GM12878 (cell line): Measurements from ENCODE around the gene TOMM20. TPM values are rescaled to one million over a fixed set of nuclear protein-coding genes. Genes with fewer than 3 reads are reported as not detected.
A peak's percentile ranks its signal among the peaks of the same experiment; 100 is the strongest.

ENCODE experiments used
- ATAC-seq: fragments of 200-7000 bp; cut with Tn5 transposase; 3 replicates; pipeline ENCODE4 v1.9.1; 2020; ENCODE audit warnings: mild to moderate bottlenecking, moderate library complexity
- BruUV-seq: library from RNA; stranded (reverse); fragments of 400-500 nt; replicated peaks from 2 replicates; lab custom pipeline; 2021; lab: Mats Ljungman, UMichigan
- CTCF ChIA-PET: fragments of 300-600 bp; sonication (Branson Sonifier 250); formaldehyde crosslinking; extraction: SDS; loops from one replicate; lab custom pipeline; 2021; ENCODE audit warnings: inconsistent platforms; lab: Yijun Ruan, JAX
- POLR2A ChIA-PET: fragments of 350-600 bp; formaldehyde crosslinking; extraction: SDS; loops from one replicate; lab custom pipeline; 2021; ENCODE audit warnings: inconsistent platforms; lab: Charles Lee
- RAD21 ChIA-PET: fragments of 300-600 bp; sonication (Branson Sonifier 250); formaldehyde crosslinking; loops from one replicate; lab custom pipeline; 2023; ENCODE audit warnings: antibody characterized with exemption; ENCODE audit not compliant: unreplicated experiment; lab: Charles Lee
- SMC1A ChIA-PET: fragments of 300-600 bp; sonication (Branson Sonifier 250); formaldehyde crosslinking; loops from one replicate; lab custom pipeline; 2023; ENCODE audit not compliant: unreplicated experiment, uncharacterized antibody; lab: Charles Lee
- DNase-seq: peaks from one replicate; pipeline ENCODE4 v3.0.0-alpha.2; 2011; ENCODE audit warnings: low read depth, low spot score
- FAIRE-seq: peaks from 3 replicates; lab custom pipeline; 2011; peaks lifted over from hg19 to GRCh38; lab: Jason Lieb, UNC
- H2AFZ ChIP-seq: 2 replicates; pipeline ENCODE4 v1.6.0; 2011; ENCODE audit warnings: low read depth, low read length, control low read depth; ENCODE audit not compliant: control insufficient read depth
- H3K27ac ChIP-seq: 2 replicates; pipeline ENCODE4 v1.5.1; 2011; ENCODE audit warnings: control low read depth; ENCODE audit not compliant: control insufficient read depth, insufficient read depth
- H3K27me3 ChIP-seq, 2 experiments: replicated peaks in 1 of 2; 2 replicates each; pipeline versions ENCODE4 v1.6.0 to v1.6.1; 2011; ENCODE audit warnings: low read length in 1 of 2; ENCODE audit not compliant: control insufficient read depth in 2 of 2, insufficient read depth in 2 of 2
- H3K36me3 ChIP-seq, 2 experiments: 2 replicates each; pipeline ENCODE4 v1.5.1; 2011; ENCODE audit warnings: low read length in 1 of 2; ENCODE audit not compliant: control insufficient read depth in 2 of 2, insufficient read depth in 2 of 2
- H3K4me1 ChIP-seq: 2 replicates; pipeline ENCODE4 v1.6.1; 2011; ENCODE audit warnings: mild to moderate bottlenecking, low read length, moderate library complexity, mixed read lengths; ENCODE audit not compliant: control insufficient read depth, insufficient read depth
- H3K4me2 ChIP-seq: 2 replicates; pipeline ENCODE4 v1.6.0; 2011; ENCODE audit warnings: control low read depth; ENCODE audit not compliant: control insufficient read depth, insufficient read depth
- H3K4me3 ChIP-seq: fragments of 200-600 bp; sonication (generic); 2 replicates; pipeline ENCODE4 v1.5.1; 2016
- H3K79me2 ChIP-seq: 2 replicates; pipeline ENCODE4 v1.6.0; 2011; ENCODE audit warnings: low read length; ENCODE audit not compliant: control insufficient read depth, insufficient read depth
- H3K9ac ChIP-seq: 2 replicates; pipeline ENCODE4 v1.8.0; 2011; ENCODE audit warnings: low read length, control low read depth, mixed read lengths; ENCODE audit not compliant: control insufficient read depth, insufficient read depth
- H3K9me3 ChIP-seq: replicated peaks from 3 replicates; pipeline ENCODE4 v1.5.1; 2011; ENCODE audit warnings: mild to moderate bottlenecking, low read length; ENCODE audit not compliant: control insufficient read depth, insufficient read depth
- H4K20me1 ChIP-seq: 2 replicates; pipeline ENCODE4 v1.6.0; 2011; ENCODE audit not compliant: control insufficient read depth, insufficient read depth
- BACH1 ChIP-seq: fragments of 450-650 bp; IDR thresholded peaks from 2 replicates; pipeline ENCODE4 v1.6.1; 2017; ENCODE audit warnings: mild to moderate bottlenecking, borderline replicate concordance
- CHD4 ChIP-seq: fragments of 200-600 bp; sonication (generic); IDR thresholded peaks from 2 replicates; pipeline ENCODE4 v1.6.1; 2016; ENCODE audit warnings: mild to moderate bottlenecking
- DPF2 ChIP-seq: fragments of 450-650 bp; IDR thresholded peaks from 2 replicates; pipeline ENCODE4 v1.6.1; 2017; ENCODE audit warnings: mild to moderate bottlenecking
- ETV6 ChIP-seq, 2 experiments: fragments of 450-650 bp in 1 of 2; IDR thresholded peaks in 1 of 2; conservative IDR thresholded peaks in 1 of 2; 2 replicates each; pipeline ENCODE4 v1.6.1; 2014; ENCODE audit warnings: antibody characterized with exemption in 1 of 2, borderline replicate concordance in 1 of 2, low read depth in 1 of 2, mild to moderate bottlenecking in 1 of 2, moderate library complexity in 1 of 2
- FOS ChIP-seq: IDR thresholded peaks from 3 replicates; pipeline ENCODE4 v1.6.1; 2011; ENCODE audit warnings: borderline replicate concordance; ENCODE audit not compliant: insufficient read length; ENCODE audit errors: extremely low read depth
- GATAD2B ChIP-seq: fragments of 450-650 bp; conservative IDR thresholded peaks from 2 replicates; pipeline ENCODE4 v1.6.1; 2017; ENCODE audit warnings: low read depth, mild to moderate bottlenecking, moderate library complexity
- JUNB ChIP-seq: IDR thresholded peaks from 2 replicates; pipeline ENCODE4 v1.6.1; 2016; ENCODE audit warnings: antibody characterized with exemption, mild to moderate bottlenecking
- MEF2A ChIP-seq: IDR thresholded peaks from 2 replicates; pipeline ENCODE4 v1.6.1; 2011; ENCODE audit warnings: low read depth, mild to moderate bottlenecking, low read length, moderate library complexity; ENCODE audit not compliant: insufficient read depth
- MTA2 ChIP-seq: fragments of 450-650 bp; IDR thresholded peaks from 2 replicates; pipeline ENCODE4 v1.6.1; 2016; ENCODE audit warnings: low read depth, mild to moderate bottlenecking, moderate library complexity
- MYC ChIP-seq: IDR thresholded peaks from 2 replicates; pipeline ENCODE4 v1.6.1; 2011; ENCODE audit warnings: mild to moderate bottlenecking, low read length, moderate library complexity, inconsistent platforms; ENCODE audit not compliant: insufficient read depth, insufficient replicate concordance, insufficient read length, severe bottlenecking
- NBN ChIP-seq: fragments of 450-650 bp; IDR thresholded peaks from 2 replicates; pipeline ENCODE4 v1.6.1; 2016
- RAD21 ChIP-seq: IDR thresholded peaks from 2 replicates; pipeline ENCODE4 v1.6.1; 2011; ENCODE audit warnings: mild to moderate bottlenecking, low read depth, low read length, moderate library complexity; ENCODE audit not compliant: insufficient read depth
- RUNX3 ChIP-seq: IDR thresholded peaks from 2 replicates; pipeline ENCODE4 v1.6.1; 2012; ENCODE audit warnings: low read length, inconsistent platforms
- SP1 ChIP-seq: IDR thresholded peaks from one replicate; pipeline ENCODE4 v1.6.1; 2011; ENCODE audit warnings: low read depth, low read length
- TCF3 ChIP-seq: IDR thresholded peaks from 2 replicates; pipeline ENCODE4 v1.6.1; 2012; ENCODE audit warnings: low read depth, mild to moderate bottlenecking, low read length, borderline replicate concordance; ENCODE audit not compliant: insufficient read depth
- YY1 ChIP-seq: IDR thresholded peaks from 2 replicates; pipeline ENCODE4 v1.6.1; 2011; ENCODE audit warnings: low read depth, mild to moderate bottlenecking, low read length
- ZNF207 ChIP-seq: fragments of 450-650 bp; IDR thresholded peaks from 2 replicates; pipeline ENCODE4 v1.6.1; 2014; ENCODE audit warnings: antibody characterized with exemption, mild to moderate bottlenecking, borderline replicate concordance
- ZZZ3 ChIP-seq: IDR thresholded peaks from 2 replicates; pipeline ENCODE4 v1.6.1; 2011; ENCODE audit warnings: low read depth; ENCODE audit not compliant: control insufficient read depth, insufficient read length
- WGBS: methylation state at CpG from one replicate; pipeline ENCODE4 v1.1.6; 2016; ENCODE audit warnings: low lambda C conversion rate; ENCODE audit not compliant: insufficient replicate concordance, insufficient coverage; ENCODE audit errors: missing lambda C conversion rate; 5-methylcytosine and 5-hydroxymethylcytosine counted together
- in situ Hi-C: fragments of 300-500 bp; cut with MboI; formaldehyde crosslinking; loops from 9 replicates; pipeline ENCODE4 v1.14.3; 2018; ENCODE audit warnings: mixed read lengths
- intact Hi-C: fragments of 100-400 bp; cut with micrococcal nuclease; formaldehyde crosslinking; loops from one replicate; pipeline ENCODE4 v1.14.2; 2022; ENCODE audit not compliant: unreplicated experiment
- polyA plus RNA-seq, 11 experiments: library from polyadenylated mRNA; depleted of rRNA in 4 of 11; unstranded in 6 of 11; stranded (reverse) in 5 of 11; fragments of >200 nt; fragmentation: Nextera tagmentation in 4 of 11; fragmentation: Illumina TruSeq in 1 of 11; extraction: Ambion mirVana in 4 of 11; extraction: Trizol in 1 of 11; gene quantifications; 1 replicate in 1 of 11; 2 replicates in 10 of 11; pipeline versions ENCODE4 v1.2.1 to v1.2.3, GENCODE V29; 2011 to 2016; ENCODE audit warnings: inconsistent platforms in 2 of 11, missing spikeins in 2 of 11, low read depth in 1 of 11
- total RNA-seq, 4 experiments: library from RNA; depleted of rRNA in 3 of 4; stranded (reverse); fragments of >200 nt in 3 of 4; fragmentation: Illumina TruSeq in 1 of 4; extraction: Trizol in 1 of 4; gene quantifications; 2 replicates each; pipeline versions ENCODE4 v1.2.1 to v1.2.3, GENCODE V29; 2013 to 2021
- TF ChIP-seq, protein P1 (sequence below): fragments of 450-650 bp; IDR thresholded peaks from 2 replicates; pipeline ENCODE4 v1.6.1; 2018; ENCODE audit warnings: borderline replicate concordance, mild to moderate bottlenecking; ENCODE audit not compliant: partially characterized antibody
- TF ChIP-seq, protein P2 (sequence below): IDR thresholded peaks from 2 replicates; pipeline ENCODE4 v1.6.1; 2011; ENCODE audit warnings: low read depth, mild to moderate bottlenecking, low read length, moderate library complexity, borderline replicate concordance; ENCODE audit errors: extremely low read depth
- TF ChIP-seq, protein P3 (sequence below): IDR thresholded peaks from 2 replicates; pipeline ENCODE4 v1.6.1; 2012; ENCODE audit warnings: low read length, inconsistent platforms

Gene TOMM20
- total and polyA plus RNA-seq, 10 of the 15 experiments (the other 5 are each of a cell fraction or from before 2014, with no cell fraction given): 39.8 to 138 (median 70.1) TPM

DNA sequence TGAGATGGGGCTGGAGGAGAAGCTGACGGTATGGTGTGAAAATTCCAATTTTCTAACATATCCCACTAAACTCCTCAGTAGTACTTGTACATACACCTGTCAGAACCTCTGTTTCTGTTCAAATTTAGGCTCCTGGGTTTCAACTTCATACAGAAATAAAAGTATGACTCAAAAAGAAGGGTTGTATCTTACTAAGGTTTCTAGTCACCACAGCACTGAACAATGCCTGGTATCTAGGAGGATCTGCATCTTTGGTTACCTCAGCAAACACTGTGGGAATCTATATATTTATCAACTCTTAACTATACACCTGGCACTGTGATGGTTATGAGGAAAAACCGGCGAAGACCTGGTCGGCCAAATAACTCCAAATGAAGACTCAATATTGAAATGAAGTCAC lies 18.6 kb upstream of the TOMM20 start:
- H2AFZ ChIP-seq: no peak overlapping the region
- ATAC-seq (peak; percentile 74), DNase-seq (no peak)
- peaks cover 18% of the 10 kb centered on the region for H3K4me1 ChIP-seq
- 0 out of 2 replicates have a peak, but pooled peaks cover 3% of the 10 kb centered on the region for H4K20me1 ChIP-seq
- ChIA-PET CTCF (interaction anchor here (1.1 to 1.5 kb wide), 3 partner anchors 10 to 43 kb away, joined by 3 to 4 read pairs (median 3); no protein-coding TSS in a partner anchor), RAD21 (no interaction called here), POLR2A (no interaction called here)
- peak overlapping the region; percentile 62; the same call in 1 of the 2 replicates for H3K27ac ChIP-seq
- no peak overlapping the region for H3K9ac ChIP-seq
- peaks cover 1 to 41% of the 10 kb centered on the region in 2 experiments for H3K36me3 ChIP-seq
- H3K27me3 ChIP-seq: no peaks in the 10 kb centered on the region
- peaks cover 2% of the 10 kb centered on the region for H3K79me2 ChIP-seq
- H3K9me3 ChIP-seq: no peaks in the 10 kb centered on the region
- H3K4me2 ChIP-seq: no peak overlapping the region; the same call in 1 of the 2 replicates
- WGBS: 83% methylated on average over 4 of the region's 4 CpGs
- TF ChIP-seq, protein P1, sequence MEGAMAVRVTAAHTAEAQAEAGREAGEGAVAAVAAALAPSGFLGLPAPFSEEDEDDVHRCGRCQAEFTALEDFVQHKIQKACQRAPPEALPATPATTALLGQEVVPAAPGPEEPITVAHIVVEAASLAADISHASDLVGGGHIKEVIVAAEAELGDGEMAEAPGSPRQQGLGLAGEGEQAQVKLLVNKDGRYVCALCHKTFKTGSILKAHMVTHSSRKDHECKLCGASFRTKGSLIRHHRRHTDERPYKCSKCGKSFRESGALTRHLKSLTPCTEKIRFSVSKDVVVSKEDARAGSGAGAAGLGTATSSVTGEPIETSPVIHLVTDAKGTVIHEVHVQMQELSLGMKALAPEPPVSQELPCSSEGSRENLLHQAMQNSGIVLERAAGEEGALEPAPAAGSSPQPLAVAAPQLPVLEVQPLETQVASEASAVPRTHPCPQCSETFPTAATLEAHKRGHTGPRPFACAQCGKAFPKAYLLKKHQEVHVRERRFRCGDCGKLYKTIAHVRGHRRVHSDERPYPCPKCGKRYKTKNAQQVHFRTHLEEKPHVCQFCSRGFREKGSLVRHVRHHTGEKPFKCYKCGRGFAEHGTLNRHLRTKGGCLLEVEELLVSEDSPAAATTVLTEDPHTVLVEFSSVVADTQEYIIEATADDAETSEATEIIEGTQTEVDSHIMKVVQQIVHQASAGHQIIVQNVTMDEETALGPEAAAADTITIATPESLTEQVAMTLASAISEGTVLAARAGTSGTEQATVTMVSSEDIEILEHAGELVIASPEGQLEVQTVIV: no peak
- peak; percentile 68; the same call in 1 of the 2 replicates for TF ChIP-seq MEF2A
- no peak for TF ChIP-seq BACH1
- no peak for TF ChIP-seq ETV6 (conservative IDR thresholded peaks at IDR 0.05 in 1 of 2, IDR thresholded peaks at IDR 0.05 in 1 of 2; ENCODE audit: borderline replicate concordance in 1 of 2, low read depth in 1 of 2)
- no peak for TF ChIP-seq FOS
- TF ChIP-seq CHD4: no peak
- TF ChIP-seq ZZZ3: no peak
- TF ChIP-seq ZNF207: no peak
- TF ChIP-seq YY1: no peak
- TF ChIP-seq MYC: no peak
- TF ChIP-seq, protein P2, sequence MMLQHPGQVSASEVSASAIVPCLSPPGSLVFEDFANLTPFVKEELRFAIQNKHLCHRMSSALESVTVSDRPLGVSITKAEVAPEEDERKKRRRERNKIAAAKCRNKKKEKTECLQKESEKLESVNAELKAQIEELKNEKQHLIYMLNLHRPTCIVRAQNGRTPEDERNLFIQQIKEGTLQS: no peak
- TF ChIP-seq DPF2: no peak
- no peak for TF ChIP-seq TCF3
- no peak for TF ChIP-seq RAD21
- no peak for TF ChIP-seq SP1
- TF ChIP-seq NBN: no peak
- TF ChIP-seq, protein P3, sequence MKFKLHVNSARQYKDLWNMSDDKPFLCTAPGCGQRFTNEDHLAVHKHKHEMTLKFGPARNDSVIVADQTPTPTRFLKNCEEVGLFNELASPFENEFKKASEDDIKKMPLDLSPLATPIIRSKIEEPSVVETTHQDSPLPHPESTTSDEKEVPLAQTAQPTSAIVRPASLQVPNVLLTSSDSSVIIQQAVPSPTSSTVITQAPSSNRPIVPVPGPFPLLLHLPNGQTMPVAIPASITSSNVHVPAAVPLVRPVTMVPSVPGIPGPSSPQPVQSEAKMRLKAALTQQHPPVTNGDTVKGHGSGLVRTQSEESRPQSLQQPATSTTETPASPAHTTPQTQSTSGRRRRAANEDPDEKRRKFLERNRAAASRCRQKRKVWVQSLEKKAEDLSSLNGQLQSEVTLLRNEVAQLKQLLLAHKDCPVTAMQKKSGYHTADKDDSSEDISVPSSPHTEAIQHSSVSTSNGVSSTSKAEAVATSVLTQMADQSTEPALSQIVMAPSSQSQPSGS: 0 out of 2 replicates have a peak, but pooled peaks have one; percentile 21
- peak; percentile 60 for TF ChIP-seq JUNB
- TF ChIP-seq MTA2: no peak
- no peak for TF ChIP-seq GATAD2B
- peak; percentile 40; the same call in 1 of the 2 replicates for TF ChIP-seq RUNX3
- TF ChIP-seq, all 136 proteins: peak for 4
- BruUV-seq: no TSS peak
- no peak overlapping the region for H3K4me3 ChIP-seq
- in situ Hi-C loops (no loop called here), intact Hi-C loops (no loop called here)
- no peak for FAIRE-seq
- SMC1A ChIA-PET: interaction anchor here (1.0 to 2.8 kb wide), 2 partner anchors 14 to 20 kb away, joined by 3 to 7 read pairs; no protein-coding TSS in a partner anchor
